NCI-H526 treated with DMSO at 0.1 percent for 48 hours (cell line): ENCODE data around the gene EIF3C.
"Not testable (repeated sequence)": the region's sequence is repeated elsewhere in the genome, so short reads cannot be mapped to it uniquely, and the experiment has no call there.

ENCODE experiments used
- DNase-seq: peaks from one replicate; lab custom pipeline; 2025; lab: John Stamatoyannopoulos, UW

The EIF3C gene

DNA sequence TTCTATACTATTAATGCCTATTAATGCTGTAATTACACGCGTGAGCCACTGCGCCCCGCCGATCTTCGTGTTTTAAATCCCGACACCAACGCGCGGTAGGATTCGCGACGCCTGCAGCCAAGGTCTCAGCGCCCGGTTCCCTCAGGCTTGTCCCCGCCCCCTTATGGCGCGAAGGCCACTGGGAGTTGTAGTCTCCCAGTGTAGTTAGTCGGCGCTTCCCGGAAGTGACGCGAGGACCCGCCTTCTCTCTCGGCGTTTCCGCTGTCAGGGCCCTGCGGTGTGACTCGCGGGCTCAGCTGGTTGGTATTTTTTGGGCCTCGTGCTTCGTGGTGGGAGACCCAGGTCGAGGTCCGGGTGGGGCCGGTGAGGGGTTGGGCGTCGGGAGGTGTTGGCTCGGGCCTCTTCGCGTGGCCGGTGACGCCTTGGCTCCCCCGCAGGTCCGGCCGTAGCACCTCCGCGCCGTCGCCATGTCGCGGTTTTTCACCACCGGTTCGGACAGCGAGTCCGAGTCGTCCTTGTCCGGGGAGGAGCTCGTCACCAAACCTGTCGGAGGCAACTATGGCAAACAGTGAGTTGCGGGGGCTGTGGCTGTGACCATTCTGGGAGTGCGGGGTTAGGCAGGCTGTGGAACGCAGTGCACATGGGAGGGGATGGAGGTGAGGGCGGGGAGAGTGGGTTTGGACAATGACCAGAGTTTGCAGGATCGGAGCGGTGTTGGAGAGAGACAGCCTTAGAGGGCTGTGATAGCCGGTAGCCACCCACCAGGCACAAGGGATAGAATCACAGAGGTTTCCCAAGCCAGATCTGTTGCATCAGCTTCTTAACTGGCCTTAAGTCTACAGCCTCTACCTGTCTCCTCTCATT lies at the start of gene EIF3C:
Gene EIF3C, plus strand, starts transcription at position 245 of the 864 bp plus-strand sequence. Its CDS starts 223 bp downstream, at position 468.
- not testable (repeated sequence) for DNase-seq

GRCh38 chr16:28666264-28666663 lies 45.0 kb upstream of the EIF3C start:
- DNase-seq = not testable (repeated sequence)

DNA sequence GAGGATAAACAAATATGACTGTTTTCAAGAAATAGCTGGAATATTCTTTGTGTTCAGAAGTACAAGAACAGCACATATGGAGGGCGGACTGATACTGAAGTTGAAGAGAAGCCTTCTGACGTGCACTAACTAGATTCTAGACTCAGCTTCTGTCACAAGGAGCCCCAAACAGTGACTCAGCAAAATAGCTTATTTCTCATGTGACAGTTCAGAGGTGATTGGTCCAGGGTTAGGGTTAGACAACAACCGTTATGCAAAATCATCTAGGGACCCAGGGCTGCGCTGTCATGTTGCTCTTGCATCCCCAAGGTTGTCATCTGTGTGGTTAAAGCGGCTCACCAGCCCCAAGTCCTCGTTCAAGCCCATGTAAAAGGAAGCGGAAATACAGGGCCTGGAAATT lies 43.8 kb upstream of the EIF3C start:
- not testable (repeated sequence) for DNase-seq

- not testable (repeated sequence) for DNase-seq
Measured at GRCh38 chr16:28668199-28668598, 43.1 kb upstream of the EIF3C start.

- not testable (repeated sequence) for DNase-seq
Measured at GRCh38 chr16:28688327-28688952, 22.8 kb upstream of the EIF3C start.

DNA sequence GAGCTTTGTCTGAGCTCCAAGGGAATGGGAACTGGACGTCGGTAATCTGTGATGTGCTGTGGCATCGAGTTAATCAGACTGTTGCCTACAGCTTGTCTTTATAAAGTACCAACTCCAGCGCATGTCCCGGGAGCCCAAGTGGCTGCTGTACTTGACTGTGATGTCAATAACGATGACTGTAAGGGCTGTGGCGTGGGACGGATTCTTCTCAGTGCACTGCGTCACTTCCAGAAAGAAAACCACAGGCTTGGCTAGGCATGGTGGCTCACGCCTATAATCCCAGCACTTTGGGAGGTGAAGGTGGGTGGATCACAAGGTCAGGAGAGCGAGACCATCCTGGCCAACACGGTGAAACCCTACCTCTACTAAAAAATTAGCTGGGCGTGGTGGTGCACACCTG lies 21.8 kb upstream of the EIF3C start:
- DNase-seq = not testable (repeated sequence)

- DNase-seq = not testable (repeated sequence)
Measured at GRCh38 chr16:28691722-28692121, 19.5 kb upstream of the EIF3C start.

DNA sequence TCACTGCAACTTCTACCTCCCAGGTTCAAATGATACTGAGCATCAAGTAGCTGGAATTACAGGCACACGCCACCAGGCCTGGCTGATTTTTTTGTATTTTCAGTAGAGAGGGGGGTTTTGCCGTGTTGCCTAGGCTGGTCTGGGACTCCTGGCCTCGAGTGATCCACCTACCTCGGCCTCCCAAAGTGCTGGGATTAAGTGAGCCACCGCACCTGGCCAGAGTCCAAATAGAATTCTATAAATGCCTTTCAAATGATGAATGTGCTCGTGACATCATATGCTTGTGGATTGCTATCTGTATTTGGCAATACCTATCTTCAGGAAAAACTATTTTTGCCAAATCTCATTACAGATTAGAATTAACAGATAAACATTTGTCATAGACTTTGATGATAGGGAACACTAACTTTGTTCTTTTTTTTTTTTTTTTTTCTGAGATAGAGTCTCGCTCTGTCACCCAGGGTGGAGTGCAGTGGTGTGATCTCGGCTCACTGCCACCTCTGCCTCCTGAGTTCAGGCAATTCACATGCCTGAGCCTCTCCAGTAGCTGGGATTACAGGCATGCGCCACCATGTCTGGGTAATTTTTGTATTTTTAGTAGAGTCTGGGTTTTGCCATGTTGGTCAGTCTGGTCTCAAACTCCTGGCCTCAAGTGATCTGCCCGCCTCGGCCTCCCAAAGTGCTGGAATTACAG lies 17.9 kb upstream of the EIF3C start:
- DNase-seq = not testable (repeated sequence)

GRCh38 chr16:28699792-28700191 lies 11.5 kb upstream of the EIF3C start:
- not testable (repeated sequence) for DNase-seq

GRCh38 chr16:28700349-28700748 lies 10.9 kb upstream of the EIF3C start:
- not testable (repeated sequence) for DNase-seq

- not testable (repeated sequence) for DNase-seq
Measured at GRCh38 chr16:28701384-28701783, 9.9 kb upstream of the EIF3C start.

DNA sequence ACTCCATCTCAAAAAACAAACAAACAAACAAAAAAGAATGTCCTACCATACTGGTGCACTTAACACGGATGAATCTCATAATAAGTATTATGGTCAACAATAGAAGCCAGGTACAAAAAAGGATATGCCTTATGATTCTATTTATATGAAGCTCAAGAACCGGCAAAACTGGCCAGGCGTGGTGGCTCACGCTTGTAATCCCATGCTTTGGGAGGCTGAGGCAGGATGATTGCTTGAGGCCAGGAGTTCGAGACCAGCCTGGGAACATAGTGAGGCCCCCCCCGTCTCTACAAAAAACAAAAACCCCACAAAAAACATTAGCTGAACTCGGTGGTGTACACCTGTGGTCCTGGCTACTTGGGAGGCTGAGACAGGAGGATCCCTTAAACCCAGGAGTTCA lies 7.0 kb upstream of the EIF3C start:
- DNase-seq = not testable (repeated sequence)

GRCh38 chr16:28722852-28723650 lies 11.8 kb downstream of the EIF3C start:
- not testable (repeated sequence) for DNase-seq

DNA sequence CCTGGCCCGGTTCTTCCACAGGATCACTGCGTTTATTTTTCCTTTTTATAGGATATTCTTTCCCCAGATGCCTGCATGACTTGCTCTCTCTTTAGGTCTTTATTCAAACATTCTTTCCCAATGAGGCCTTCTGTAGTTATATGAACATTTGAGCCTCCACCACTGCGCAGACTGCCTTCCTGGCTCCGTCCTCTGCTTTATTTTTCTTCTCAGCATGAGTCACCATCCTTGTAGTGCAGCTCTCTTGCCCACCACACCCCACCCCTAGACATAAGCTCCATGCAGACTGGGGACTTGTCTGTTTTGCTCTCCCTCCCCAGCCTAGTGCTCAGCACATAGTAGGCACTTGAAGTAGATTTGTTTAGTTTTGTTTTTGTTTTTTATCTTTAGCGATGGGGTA lies 20.0 kb downstream of the EIF3C start:
- DNase-seq = not testable (repeated sequence)

DNA sequence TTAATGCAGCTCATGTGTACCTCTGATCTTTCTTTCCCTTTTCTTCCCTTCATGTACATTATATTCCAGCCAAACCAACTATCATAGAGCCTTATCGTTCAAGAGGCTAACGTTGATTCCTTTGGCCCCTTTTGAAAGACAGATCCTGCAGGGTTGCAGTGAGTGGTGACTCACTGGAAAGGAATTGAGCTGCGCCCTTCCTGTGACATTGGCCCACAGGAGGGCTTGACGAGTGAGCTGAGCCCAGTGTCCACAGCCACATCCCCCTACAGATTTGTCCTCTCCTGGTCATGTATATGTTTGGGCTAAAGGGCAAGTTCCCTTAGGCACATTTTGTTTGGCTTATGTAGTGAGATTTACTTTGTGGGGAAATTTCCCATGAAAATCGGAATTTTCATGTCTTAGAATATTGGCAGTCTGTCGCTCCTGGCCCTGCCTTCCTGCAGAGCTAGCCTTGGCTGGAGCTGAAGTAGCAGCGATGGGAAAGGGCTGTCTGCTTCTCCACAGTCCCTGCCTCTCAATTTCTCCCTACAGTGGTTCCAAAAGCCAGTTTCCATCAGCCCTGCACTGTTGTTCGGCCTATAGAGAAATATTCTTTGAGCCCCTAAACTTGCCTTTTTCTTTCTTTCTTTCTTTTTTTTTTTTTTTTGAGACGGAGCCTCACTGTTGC lies 21.3 kb downstream of the EIF3C start:
- not testable (repeated sequence) for DNase-seq

DNA sequence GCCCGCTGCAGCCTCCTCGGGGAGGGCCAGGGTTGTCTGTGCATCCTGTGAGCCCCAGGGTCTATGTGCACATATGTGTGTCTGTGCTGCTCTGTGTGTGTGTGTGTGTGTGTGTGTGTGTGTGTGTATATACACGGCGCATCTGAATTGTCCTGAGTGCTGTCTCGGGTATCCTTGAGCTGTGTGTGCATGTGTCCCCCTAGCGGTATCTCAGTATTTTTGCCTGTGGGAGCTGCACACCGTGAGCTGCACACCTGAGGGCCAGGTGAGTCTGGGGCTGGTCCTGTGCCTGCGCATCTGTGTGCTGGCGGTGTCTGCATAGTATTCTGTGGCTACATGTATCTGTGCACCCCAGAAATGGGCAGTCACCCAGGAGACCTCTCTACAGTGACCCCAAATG lies 28.5 kb downstream of the EIF3C start:
- not testable (repeated sequence) for DNase-seq

- DNase-seq = not testable (repeated sequence)
Measured at GRCh38 chr16:28740631-28741030, 29.4 kb downstream of the EIF3C start.

DNA sequence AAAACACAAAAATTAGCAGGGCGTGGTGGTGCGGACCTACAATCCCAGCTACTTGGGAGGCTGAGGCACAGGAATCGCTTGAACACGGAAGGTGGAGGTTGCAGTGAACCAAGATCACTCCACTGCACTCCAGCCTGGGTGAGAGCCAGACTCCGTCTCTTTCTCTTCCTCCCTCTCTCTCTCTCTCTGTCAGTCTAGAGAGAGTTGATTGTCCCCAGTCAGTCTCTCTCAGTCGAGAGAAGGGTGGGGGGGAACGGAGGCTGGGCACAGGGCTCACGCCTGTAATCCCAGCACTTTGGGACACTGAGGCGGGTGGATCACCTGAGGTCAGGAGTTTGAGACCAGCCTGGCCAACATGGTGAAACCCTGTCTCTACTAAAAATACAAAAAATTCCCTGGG lies 30.0 kb downstream of the EIF3C start:
- not testable (repeated sequence) for DNase-seq

DNA sequence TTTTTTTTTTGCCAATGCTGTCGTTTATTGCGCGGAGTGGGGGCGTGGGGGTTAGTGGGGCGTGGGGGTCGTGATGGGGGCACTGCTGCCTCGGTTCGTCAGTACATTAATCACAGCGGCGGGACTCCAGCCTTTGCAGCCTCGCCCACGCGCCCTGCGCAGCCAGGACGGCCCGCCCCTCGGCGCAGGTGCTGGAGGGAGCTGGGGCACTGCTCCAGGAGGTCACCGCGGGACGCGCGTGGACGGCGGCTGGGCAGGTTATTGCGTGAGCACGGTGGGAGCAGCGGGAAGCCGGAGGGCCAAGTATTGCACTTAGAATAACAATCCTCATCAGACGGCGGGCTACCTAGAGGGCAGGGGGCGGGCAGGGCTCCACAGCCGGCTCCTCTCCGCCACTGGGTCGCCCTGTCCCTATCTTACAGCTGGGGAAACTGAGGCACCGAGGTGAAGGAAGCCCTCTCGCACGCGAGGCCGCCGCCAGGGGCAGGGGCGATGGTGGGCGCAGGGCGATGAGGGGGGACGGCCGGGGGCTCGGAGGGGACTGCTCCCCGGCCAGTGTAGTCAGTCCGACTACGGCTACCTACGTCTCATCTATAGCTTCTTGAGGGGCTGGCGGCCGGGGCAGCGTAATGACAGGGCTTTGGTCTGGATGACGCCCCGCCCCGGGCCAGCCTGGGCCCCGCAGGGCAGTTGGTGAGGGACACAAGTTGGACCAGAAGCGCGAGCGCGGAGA lies 35.5 kb downstream of the EIF3C start:
- not testable (repeated sequence) for DNase-seq

DNA sequence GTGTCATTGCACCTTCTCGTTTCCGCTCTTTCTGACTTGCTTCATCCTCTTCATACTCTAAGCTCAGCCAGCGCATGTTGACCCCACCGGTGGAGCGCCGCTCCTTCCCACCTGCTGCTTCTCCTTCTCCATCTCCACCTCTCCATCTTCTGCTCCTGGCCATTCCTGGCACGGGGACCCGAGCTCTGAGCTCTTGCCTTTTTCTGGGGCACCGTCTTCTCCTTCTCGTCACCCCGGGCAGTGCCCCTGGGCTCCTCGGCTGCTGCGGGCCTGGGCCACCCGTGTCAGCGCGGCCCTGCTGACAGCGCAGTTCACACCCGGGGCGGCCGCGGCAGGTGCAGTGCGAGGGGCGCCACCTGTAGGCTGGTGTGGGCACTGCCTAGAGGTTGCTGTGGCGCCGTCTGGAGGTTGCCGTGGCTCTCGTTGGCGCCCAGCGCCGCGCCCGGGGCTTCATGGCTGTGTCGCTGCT lies 38.8 kb downstream of the EIF3C start:
- not testable (repeated sequence) for DNase-seq
